NCI-H1105 (cell line): Measurements from ENCODE around the gene RIC8B.
A peak's percentile ranks its signal among the peaks of the same experiment; 100 is the strongest.

Experiments used
- DNase-seq: peaks from one replicate; lab custom pipeline; 2025; lab: John Stamatoyannopoulos, UW

RIC8B gene

DNA sequence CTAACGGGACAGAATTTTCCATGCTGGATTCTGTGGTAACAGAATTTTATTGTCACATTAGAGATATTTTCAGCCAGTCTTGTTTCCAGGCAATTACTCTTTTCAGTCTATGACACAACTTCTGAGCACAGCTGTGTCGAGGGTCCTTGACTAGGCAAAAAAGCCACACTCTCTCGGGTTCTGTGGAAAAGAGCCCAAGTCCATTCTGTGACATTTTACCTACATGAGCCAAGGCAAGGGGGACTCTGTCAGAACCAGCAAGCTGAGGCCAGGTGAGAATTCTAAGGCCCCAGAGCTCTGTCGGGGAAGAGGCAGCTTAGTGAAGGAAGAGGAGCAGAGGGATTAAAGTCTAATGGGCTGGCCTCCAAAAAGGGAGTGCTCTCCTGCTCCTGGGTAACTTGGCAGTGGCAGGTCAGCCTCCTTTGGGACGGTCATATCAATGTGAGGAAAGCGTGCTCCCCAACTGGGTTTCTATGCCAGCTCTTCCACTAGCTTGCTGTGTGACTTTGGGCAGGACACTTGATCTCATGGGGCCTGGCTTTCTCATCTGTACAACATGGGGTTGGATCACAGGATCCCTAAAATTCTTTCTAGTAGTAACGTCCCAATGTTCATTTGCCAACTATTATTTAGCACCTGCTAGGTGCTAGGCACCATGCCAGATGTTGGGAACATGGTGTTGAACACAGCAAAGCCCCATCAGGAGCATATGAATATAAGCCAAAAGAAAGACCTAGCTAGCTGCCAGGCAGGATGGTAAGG is 16.0 kb upstream of the RIC8B start:
- DNase-seq, result no peak

DNA sequence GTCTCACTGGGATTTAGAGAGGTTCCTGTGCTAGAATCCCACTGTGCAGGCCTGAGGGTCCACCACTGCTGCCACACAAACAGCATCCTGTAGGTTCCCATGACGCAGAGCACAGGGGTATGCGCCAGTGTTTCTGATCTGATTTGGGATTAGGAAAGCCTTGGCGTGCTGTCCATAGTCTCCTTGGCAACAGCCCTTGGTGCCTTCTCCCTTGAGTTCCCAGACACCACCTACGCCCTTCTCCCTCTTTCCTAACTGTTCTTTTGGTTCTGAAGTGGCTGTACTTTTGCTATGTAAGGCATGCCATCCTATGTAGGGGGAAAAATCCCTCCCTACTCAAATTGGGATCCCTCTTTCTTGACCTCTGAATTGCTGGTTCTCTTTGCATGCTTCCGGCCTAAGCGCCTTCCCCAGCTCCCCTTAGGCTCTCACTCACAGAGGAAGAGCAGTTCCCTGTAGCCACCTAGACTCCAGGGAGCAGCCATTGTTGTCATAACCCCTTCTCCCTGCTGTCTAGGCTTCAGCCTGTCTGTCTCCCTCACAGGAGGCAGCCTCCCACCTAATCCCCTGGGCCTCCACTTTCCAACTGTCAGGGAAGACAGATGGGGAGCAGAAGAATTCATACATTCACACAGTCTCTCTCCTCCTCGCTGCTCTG is 14.8 kb upstream of the RIC8B start:
- no peak for DNase-seq

DNA sequence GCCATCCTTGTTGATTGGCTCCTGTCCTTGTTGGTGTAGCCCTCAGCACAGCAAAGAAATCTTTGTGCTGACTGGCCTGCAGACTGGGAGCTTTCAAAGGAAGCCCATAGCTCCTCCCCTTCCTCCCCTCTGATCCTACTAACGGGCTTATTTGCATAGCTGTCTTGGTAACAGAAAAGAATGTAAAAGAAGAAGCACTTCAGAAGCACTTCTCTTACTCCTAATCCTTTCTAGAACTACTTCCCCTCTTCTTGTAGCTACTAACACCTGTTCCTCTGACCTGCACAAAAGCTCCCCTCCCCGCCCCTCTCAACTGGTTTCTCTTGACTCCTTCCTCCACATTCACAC is 14.3 kb upstream of the RIC8B start:
- no peak for DNase-seq

DNA sequence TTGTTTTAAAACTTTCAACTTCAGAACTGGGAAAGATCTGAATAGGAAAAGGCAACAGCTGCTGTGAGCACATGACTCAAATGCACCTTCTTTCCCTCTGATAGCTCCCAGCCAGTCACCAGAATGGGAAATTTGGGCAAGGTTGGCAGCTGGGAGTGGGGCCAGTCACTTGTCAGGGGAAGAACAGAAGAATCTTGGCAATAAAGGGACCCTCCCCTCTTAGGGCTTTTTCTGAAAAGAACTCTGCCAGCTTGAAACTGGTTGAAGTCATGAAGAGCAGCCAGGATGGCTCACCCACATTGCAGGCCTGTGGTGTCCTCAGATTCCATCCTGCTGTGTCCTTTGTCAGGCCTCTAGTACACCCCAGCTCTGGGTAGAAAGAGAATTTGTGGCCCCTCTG is 10.3 kb upstream of the RIC8B start:
- no peak for DNase-seq

- DNase-seq, result no peak
Observed at GRCh38 chr12:106764738-106765137, 9.7 kb upstream of the RIC8B start.

GRCh38 chr12:106766393-106766826 is 8.1 kb upstream of the RIC8B start:
- DNase-seq, result no peak

GRCh38 chr12:106767206-106767605 is 7.3 kb upstream of the RIC8B start:
- DNase-seq, result no peak

- DNase-seq, result no peak
Observed at GRCh38 chr12:106767954-106768822, 6.3 kb upstream of the RIC8B start.

DNA sequence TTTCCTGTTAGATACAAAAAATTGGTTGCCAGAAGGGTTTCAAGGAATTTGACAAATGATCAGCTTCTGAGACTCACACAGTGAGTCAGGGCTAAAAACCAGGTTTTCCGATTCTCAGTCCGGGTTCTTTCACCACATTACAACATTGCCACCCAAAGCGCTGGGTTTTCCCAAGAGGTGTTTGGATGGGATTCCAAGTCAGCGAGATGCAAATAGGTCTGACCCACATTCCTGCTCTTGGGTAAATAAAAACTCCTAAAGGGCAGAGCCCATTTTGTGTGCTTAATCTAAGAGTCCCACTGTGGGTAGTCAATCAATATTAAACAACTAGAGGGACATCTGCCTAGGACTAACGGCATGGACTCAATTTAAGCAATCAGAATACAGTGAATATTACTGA is 5.4 kb upstream of the RIC8B start:
- DNase-seq, result no peak

DNA sequence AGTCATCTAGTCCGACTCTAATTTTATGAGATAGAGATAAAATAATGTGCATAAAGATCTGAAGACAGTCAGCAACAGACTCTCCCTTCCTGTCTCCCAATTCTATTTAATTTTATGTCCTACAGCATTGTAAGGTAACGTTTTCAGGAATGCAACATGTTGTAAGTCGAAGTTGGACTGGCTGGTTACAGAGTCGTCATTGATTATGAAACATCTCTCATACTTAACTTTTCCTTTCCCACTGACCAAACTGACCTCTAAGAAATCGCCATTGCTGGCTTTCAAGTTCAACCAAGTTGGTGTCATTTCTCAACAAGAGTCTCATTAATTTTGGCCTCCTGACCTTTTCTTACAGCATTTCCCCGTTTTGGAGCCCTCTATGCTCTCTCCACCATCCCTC is 4.9 kb upstream of the RIC8B start:
- no peak for DNase-seq

DNA sequence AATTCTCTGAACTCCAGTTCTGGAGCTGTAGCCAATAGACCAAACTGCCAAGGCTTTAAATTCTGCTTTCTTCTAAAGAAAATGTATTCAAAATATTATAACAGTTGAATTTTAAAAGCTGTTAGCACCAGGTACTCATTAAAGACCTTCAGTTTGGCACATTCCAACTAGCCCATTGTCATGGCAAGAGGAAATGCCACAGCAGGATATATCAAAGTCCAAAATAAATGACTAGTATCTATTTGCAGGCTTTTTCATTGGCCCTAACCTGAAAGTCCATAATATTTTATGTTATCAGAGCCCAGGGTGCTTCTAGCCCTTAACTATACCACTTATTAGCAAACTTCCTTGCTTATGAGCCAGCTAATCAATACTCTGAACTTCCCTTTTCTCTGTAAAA is 3.1 kb upstream of the RIC8B start:
- DNase-seq, result no peak

DNA sequence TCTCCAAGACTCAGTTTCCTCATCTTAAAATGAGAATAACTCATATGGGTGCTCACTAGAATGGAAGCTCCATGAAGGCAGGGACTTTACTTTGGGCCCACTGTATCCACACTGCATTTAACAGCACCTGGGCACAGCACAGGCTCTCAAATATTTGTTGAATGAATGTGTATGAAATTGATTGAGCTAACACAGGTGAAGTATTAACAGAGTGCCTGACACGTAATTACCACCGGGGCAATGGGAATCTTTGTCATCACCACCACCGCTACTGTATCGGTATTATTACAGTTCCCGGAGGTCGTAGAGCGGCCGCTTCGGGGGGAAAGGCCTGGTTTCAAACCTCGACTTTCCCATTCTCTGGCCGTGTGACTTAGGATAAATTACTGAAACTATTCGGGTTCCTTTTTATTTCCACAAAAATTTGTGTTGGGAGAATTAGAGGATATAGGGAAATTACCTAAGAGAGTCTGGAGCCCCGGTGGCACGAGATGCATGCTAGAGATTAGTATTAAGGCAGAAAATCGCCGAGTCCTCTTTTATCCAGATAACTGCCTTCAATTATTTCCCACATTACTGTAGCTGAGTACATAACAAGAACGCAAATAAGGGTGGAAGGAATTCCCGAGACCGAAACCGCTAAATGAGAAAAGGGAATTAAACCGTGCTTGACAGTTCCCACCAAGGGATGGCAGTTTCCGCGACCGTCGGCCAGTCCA is 1.0 kb upstream of the RIC8B start:
- no peak for DNase-seq

GRCh38 chr12:106774808-106775524 is 484 bp downstream of the RIC8B start:
- peak; percentile 55 for DNase-seq

DNA sequence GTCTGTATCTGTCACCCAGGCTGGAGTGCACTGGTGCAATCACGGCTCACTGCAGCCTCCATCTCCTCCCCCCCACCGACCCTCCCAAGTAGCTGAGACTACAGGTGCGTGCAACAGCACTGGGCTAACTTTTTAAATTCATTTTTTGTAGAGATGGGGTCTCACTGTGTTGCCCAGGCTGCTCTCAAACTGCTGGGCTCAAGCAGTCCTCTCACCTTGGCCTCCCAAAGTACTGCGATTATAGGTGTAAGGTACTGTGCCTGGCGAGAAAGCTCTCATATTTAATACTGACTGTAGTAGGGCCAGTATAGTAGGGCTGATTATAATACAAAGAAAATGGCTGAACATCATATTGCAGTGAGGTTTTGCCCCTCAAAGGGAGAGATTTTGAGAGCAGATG is 2.4 kb downstream of the RIC8B start:
- DNase-seq, result no peak

GRCh38 chr12:106780010-106780631 is 5.6 kb downstream of the RIC8B start:
- no peak for DNase-seq

- no peak for DNase-seq
Observed at GRCh38 chr12:106782619-106783018, 8.1 kb downstream of the RIC8B start.

DNA sequence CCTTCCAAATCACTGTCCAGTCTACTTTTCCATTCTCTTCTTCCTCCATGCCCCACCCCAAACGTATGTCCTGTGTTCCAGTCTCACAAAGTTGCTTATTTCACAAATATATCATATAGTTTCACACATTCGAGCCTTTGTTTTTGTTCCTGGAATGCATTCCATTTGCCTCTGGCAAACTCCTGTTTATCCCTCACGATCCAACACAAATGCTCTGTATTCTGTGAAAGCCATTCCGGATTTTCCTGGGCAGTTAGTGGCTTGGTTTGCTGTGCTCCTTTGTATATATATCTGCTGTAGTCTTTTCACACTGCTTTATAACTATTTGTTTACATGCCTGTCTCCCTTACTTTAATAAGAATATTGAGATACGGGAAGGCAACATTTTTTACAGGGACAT is 9.0 kb downstream of the RIC8B start:
- no peak for DNase-seq

GRCh38 chr12:106790020-106790419 is 15.5 kb downstream of the RIC8B start:
- DNase-seq, result no peak

- DNase-seq, result peak; percentile 74
Observed at GRCh38 chr12:106791531-106791930, 17.0 kb downstream of the RIC8B start.

GRCh38 chr12:106794369-106794768 is 19.9 kb downstream of the RIC8B start:
- no peak for DNase-seq

GRCh38 chr12:106801167-106801708 is 26.8 kb downstream of the RIC8B start:
- DNase-seq, result no peak
